T-helper 17 cell (primary cell): ENCODE data around the gene NDUFV1. TPM values are rescaled to one million over a fixed set of nuclear protein-coding genes. Genes with fewer than 3 reads are reported as not detected.
"Not testable (repeated sequence)": the region's sequence is repeated elsewhere in the genome, so short reads cannot be mapped to it uniquely, and the experiment has no call there.

Experiments
- ATAC-seq: fragments of 150-1000 bp; cut with Tn5 transposase; 2 replicates; pipeline ENCODE4 v1.10.0; 2021; ENCODE audit warnings: mild to moderate bottlenecking, moderate library complexity
- DNase-seq, 3 donors: peaks; one replicate each; pipeline versions ENCODE4 v3.0.0 to v3.0.0-alpha.2; 2020 to 2021
- H3K9me3 ChIP-seq: one replicate; pipeline ENCODE4 v1.7.0; 2013; ENCODE audit warnings: low read length, mild to moderate bottlenecking; ENCODE audit not compliant: control insufficient read depth, poor library complexity, severe bottlenecking
- H3K27ac Mint-ChIP-seq: one replicate; pipeline ENCODE4 v1.8.0; 2022; ENCODE audit warnings: mild to moderate bottlenecking, moderate library complexity, mixed read lengths
- H3K27me3 Mint-ChIP-seq: one replicate; pipeline ENCODE4 v1.8.0; 2022; ENCODE audit warnings: mixed read lengths
- H3K36me3 Mint-ChIP-seq: one replicate; pipeline ENCODE4 v1.8.0; 2022; ENCODE audit warnings: low read depth, mixed read lengths
- H3K4me1 Mint-ChIP-seq: one replicate; pipeline ENCODE4 v1.8.0; 2022; ENCODE audit warnings: mild to moderate bottlenecking, mixed read lengths
- H3K4me3 Mint-ChIP-seq: one replicate; pipeline ENCODE4 v1.8.0; 2022; ENCODE audit warnings: mild to moderate bottlenecking, moderate library complexity, mixed read lengths
- total RNA-seq, 4 donors: library from RNA in 2 of 4; stranded (reverse) in 2 of 4; gene quantifications; one replicate each; pipeline ENCODE4 v1.2.3 and lab custom pipeline; 2022 to 2026

Gene NDUFV1
- total RNA-seq, 2 donors from 2014 or later = 206 to 239 TPM

DNA sequence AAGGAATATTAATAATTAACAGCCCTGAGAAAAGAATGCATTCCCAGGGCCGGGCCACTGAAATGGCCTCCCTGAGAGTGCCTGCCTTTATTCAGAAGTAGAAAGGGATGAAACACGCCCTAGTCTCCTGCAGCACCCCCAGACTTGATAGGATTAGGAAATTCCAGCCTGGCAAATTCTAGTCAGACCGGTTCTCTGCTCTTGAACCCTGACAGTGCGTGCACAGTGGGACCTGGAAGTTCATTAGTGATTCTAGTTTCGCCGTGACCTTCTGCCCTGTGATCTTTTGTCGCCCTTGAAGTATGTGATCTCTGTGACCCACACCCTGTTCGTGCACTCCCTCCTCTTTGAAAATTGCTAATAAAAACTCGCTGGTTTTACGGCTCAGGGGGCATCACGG is 25.3 kb upstream of the NDUFV1 start:
- no peak overlapping the region for H3K4me3 Mint-ChIP-seq
- peaks cover 31% of the 10 kb centered on the region for H3K4me1 Mint-ChIP-seq
- H3K27me3 Mint-ChIP-seq = peaks cover 19% of the 10 kb centered on the region
- no peak for ATAC-seq
- H3K9me3 ChIP-seq = no peaks in the 10 kb centered on the region
- no peak for DNase-seq
- no peak overlapping the region for H3K27ac Mint-ChIP-seq
- H3K36me3 Mint-ChIP-seq = no peaks in the 10 kb centered on the region

DNA sequence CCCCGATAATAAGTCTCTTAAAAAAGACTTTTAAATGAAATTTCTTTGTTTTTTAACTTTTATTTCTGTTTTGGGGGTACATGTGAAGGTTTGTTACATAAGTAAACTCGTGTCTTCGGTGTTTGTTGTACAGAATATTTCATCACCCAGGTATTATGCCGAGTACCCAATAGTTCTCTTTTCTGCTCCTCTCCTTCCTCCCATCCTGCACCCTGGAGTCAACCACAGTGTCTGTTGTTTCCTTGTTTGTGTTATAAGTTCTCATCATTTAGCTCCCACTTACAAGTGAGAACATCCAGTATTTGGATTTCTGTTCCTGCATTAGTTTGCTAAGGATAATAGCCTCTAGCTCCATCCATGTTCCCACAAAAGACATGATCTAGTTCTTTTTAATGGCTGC is 24.7 kb upstream of the NDUFV1 start:
- peak overlapping the region; percentile 81 for H3K27ac Mint-ChIP-seq

GRCh38 chr11:67583247-67584204 is 23.2 kb upstream of the NDUFV1 start, which contains the start of gene GSTP1:
Gene GSTP1 (plus strand): TSS chr11:67583812. CDS start chr11:67583844, 32 bp downstream.
- H3K4me1 Mint-ChIP-seq = peaks cover 31% of the 10 kb centered on the region

More for the DNA sequence above, 24.7 kb upstream of the NDUFV1 start:
- no peaks in the 10 kb centered on the region for H3K9me3 ChIP-seq
- Mint-ChIP-seq H3K4me1 (peaks cover 31% of the 10 kb centered on the region), H3K36me3 (no peaks in the 10 kb centered on the region), H3K27me3 (peaks cover 17% of the 10 kb centered on the region), H3K4me3 (peak overlapping the region; percentile 90)
- DNase-seq (no peak), ATAC-seq (no peak)

DNA sequence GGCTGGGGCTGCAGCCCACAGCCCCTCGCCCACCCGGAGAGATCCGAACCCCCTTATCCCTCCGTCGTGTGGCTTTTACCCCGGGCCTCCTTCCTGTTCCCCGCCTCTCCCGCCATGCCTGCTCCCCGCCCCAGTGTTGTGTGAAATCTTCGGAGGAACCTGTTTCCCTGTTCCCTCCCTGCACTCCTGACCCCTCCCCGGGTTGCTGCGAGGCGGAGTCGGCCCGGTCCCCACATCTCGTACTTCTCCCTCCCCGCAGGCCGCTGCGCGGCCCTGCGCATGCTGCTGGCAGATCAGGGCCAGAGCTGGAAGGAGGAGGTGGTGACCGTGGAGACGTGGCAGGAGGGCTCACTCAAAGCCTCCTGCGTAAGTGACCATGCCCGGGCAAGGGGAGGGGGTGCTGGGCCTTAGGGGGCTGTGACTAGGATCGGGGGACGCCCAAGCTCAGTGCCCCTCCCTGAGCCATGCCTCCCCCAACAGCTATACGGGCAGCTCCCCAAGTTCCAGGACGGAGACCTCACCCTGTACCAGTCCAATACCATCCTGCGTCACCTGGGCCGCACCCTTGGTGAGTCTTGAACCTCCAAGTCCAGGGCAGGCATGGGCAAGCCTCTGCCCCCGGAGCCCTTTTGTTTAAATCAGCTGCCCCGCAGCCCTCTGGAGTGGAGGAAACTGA is 22.4 kb upstream of the NDUFV1 start:
- H3K27me3 Mint-ChIP-seq = peaks cover 9% of the 10 kb centered on the region
- H3K9me3 ChIP-seq = no peaks in the 10 kb centered on the region
- peak overlapping the region; percentile 54 for H3K27ac Mint-ChIP-seq
- DNase-seq (no peak), ATAC-seq (peak; percentile 17)
- peak overlapping the region; percentile 77 for H3K4me3 Mint-ChIP-seq
- H3K4me1 Mint-ChIP-seq = peaks cover 27% of the 10 kb centered on the region
- no peaks in the 10 kb centered on the region for H3K36me3 Mint-ChIP-seq

More at GRCh38 chr11:67583247-67584204, 23.2 kb upstream of the NDUFV1 start, which contains the start of gene GSTP1:
- H3K4me3 Mint-ChIP-seq = peak within 1 kb of the TSS; percentile 90
- peak; percentile 54 to 67 (median 62) for DNase-seq
- H3K27me3 Mint-ChIP-seq = peaks cover 12% of the 10 kb centered on the region
- peak within 1 kb of the TSS; percentile 81 for H3K27ac Mint-ChIP-seq
- ATAC-seq = peak; percentile 86
- H3K36me3 Mint-ChIP-seq = no peaks in the 10 kb centered on the region
- H3K9me3 ChIP-seq = no peaks in the 10 kb centered on the region

- H3K4me3 Mint-ChIP-seq = peak overlapping the region; percentile 77
- no peak for DNase-seq
- peaks cover 19% of the 10 kb centered on the region for H3K4me1 Mint-ChIP-seq
- peaks cover under 1% of the 10 kb centered on the region for H3K27me3 Mint-ChIP-seq
- H3K9me3 ChIP-seq = no peaks in the 10 kb centered on the region
- no peaks in the 10 kb centered on the region for H3K36me3 Mint-ChIP-seq
- H3K27ac Mint-ChIP-seq = peak overlapping the region; percentile 70
- no peak for ATAC-seq
These were observed 21.6 kb upstream of the NDUFV1 start for GRCh38 chr11:67584881-67585873.

- no peaks in the 10 kb centered on the region for H3K9me3 ChIP-seq
- H3K4me1 Mint-ChIP-seq = peaks cover 17% of the 10 kb centered on the region
- peak overlapping the region; percentile 70 for H3K27ac Mint-ChIP-seq
- no peaks in the 10 kb centered on the region for H3K27me3 Mint-ChIP-seq
- DNase-seq = no peak
- no peaks in the 10 kb centered on the region for H3K36me3 Mint-ChIP-seq
- H3K4me3 Mint-ChIP-seq = no peak overlapping the region
- no peak for ATAC-seq
These were observed 20.8 kb upstream of the NDUFV1 start for GRCh38 chr11:67585911-67586310.

GRCh38 chr11:67586568-67587250 is 20.0 kb upstream of the NDUFV1 start:
- Mint-ChIP-seq H3K27me3 (no peaks in the 10 kb centered on the region), H3K4me3 (no peak overlapping the region), H3K4me1 (peaks cover 17% of the 10 kb centered on the region), H3K27ac (peak overlapping the region; percentile 70), H3K36me3 (no peaks in the 10 kb centered on the region)
- no peak for DNase-seq
- no peak for ATAC-seq
- no peaks in the 10 kb centered on the region for H3K9me3 ChIP-seq

DNA sequence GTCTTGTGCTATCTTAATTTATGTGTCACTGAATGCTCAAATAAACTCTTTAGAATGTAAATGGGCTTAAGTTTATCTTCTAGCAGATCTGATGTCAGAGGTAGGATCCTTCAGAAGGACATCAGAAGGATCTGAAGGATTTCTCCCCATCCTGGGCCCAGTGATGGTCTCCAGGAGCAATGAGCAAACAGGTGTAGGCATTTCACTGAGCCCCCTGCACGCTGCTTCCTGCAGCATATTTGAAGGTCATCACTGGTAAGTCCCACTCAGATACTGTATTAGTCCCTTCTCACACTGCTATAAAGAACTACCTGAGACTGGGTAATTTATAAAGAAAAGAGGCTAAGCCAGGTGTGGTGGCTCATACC is 18.6 kb upstream of the NDUFV1 start:
- ATAC-seq = no peak
- no peaks in the 10 kb centered on the region for H3K9me3 ChIP-seq
- no peaks in the 10 kb centered on the region for H3K27me3 Mint-ChIP-seq
- H3K4me3 Mint-ChIP-seq = no peak overlapping the region
- H3K27ac Mint-ChIP-seq = peak overlapping the region; percentile 32
- DNase-seq = no peak
- peaks cover 8% of the 10 kb centered on the region for H3K4me1 Mint-ChIP-seq
- no peaks in the 10 kb centered on the region for H3K36me3 Mint-ChIP-seq

- H3K4me1 Mint-ChIP-seq, DNase-seq, H3K27ac Mint-ChIP-seq, H3K36me3 Mint-ChIP-seq, H3K9me3 ChIP-seq, H3K27me3 Mint-ChIP-seq, ATAC-seq: not testable (repeated sequence)
- H3K4me3 Mint-ChIP-seq = peak overlapping the region; percentile 41
These were observed 17.8 kb upstream of the NDUFV1 start for GRCh38 chr11:67588899-67589415.

- no peak overlapping the region for H3K27ac Mint-ChIP-seq
- no peaks in the 10 kb centered on the region for H3K9me3 ChIP-seq
- H3K36me3 Mint-ChIP-seq = no peaks in the 10 kb centered on the region
- no peaks in the 10 kb centered on the region for H3K27me3 Mint-ChIP-seq
- H3K4me1 Mint-ChIP-seq = no peaks in the 10 kb centered on the region
- H3K4me3 Mint-ChIP-seq = no peak overlapping the region
- ATAC-seq (no peak), DNase-seq (no peak)
These were observed 13.7 kb upstream of the NDUFV1 start for GRCh38 chr11:67592880-67593564.

DNA sequence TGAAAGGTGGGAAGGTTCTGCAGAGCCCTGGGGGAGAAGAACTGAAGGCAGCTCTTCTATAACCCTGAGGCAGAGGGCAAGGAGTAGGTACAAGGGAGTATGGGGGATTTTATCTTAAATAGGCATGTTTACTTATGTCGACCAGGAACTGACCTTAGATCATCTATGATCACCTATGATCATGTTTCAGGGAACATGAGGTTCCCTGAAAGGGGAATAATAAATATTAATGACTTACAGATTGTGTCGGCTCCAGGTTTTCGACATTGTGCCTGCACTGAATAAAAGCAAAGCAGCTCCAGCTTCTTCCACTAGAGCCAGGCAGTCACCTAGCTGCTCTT is 13.2 kb upstream of the NDUFV1 start:
- no peak for ATAC-seq
- no peak for DNase-seq
- no peaks in the 10 kb centered on the region for H3K36me3 Mint-ChIP-seq
- no peaks in the 10 kb centered on the region for H3K9me3 ChIP-seq
- H3K27me3 Mint-ChIP-seq = no peaks in the 10 kb centered on the region
- H3K4me1 Mint-ChIP-seq = no peaks in the 10 kb centered on the region
- no peak overlapping the region for H3K27ac Mint-ChIP-seq
- no peak overlapping the region for H3K4me3 Mint-ChIP-seq

DNA sequence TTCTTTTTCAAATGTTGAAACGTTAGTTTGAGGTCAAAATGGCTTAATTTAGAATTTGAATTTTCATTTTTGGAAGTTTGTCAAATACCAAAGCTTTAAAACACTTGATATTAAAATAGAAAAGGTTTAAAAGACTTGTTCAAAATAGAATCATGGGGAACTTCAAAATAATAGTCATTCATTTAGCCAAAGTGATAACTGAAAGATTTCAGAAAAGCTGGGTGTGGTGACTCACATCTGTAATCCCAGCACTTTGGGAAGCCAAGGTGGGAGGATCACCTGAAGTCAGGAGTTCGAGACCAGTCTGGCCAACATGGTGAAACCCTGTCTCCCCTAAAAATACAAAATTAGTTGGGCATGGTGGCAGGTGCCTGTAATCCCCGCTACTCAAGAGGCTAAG is 12.3 kb upstream of the NDUFV1 start:
- H3K27ac Mint-ChIP-seq = no peak overlapping the region
- no peak overlapping the region for H3K4me3 Mint-ChIP-seq
- no peaks in the 10 kb centered on the region for H3K27me3 Mint-ChIP-seq
- DNase-seq = no peak
- H3K36me3 Mint-ChIP-seq = no peaks in the 10 kb centered on the region
- ATAC-seq = no peak
- H3K4me1 Mint-ChIP-seq = no peaks in the 10 kb centered on the region
- no peaks in the 10 kb centered on the region for H3K9me3 ChIP-seq
